OCI-LY7 (cell line): Measurements from ENCODE around the gene IMMP2L.

ENCODE experiments used
- EZH2phosphoT487 ChIP-seq: fragments of 200-600 bp; sonication (generic); IDR thresholded peaks from 2 replicates; pipeline ENCODE4 v1.6.1; 2018; ENCODE audit warnings: low read depth, borderline replicate concordance, mild to moderate bottlenecking, mixed run types, antibody characterized with exemption, low read length, moderate library complexity, mixed read lengths
- TF ChIP-seq, protein P1 (sequence below): fragments of 200-600 bp; sonication (generic); conservative IDR thresholded peaks from 2 replicates; pipeline ENCODE4 v1.5.1; 2014; ENCODE audit warnings: mild to moderate bottlenecking, antibody characterized with exemption, low read length, moderate library complexity, mixed read lengths

DNA sequence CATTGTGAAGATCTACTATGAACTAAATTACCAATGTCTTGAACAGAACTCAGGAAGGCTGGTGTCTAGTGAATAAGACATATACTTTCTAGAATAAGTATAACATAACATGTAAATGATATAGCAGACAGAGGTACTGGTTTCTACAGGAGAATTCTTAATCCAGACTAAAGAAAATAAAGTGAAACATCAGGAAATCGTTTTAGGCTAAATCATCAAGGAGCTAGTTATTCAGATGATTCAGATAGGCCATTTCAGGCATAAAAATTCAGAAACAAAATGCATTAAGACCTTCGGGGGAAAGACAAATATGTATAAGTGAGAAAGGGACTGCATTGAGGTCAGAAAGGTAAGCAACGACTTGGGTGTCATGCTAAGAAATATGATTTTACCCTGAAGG lies 300.8 kb downstream of the IMMP2L start:
- TF ChIP-seq, protein P1, sequence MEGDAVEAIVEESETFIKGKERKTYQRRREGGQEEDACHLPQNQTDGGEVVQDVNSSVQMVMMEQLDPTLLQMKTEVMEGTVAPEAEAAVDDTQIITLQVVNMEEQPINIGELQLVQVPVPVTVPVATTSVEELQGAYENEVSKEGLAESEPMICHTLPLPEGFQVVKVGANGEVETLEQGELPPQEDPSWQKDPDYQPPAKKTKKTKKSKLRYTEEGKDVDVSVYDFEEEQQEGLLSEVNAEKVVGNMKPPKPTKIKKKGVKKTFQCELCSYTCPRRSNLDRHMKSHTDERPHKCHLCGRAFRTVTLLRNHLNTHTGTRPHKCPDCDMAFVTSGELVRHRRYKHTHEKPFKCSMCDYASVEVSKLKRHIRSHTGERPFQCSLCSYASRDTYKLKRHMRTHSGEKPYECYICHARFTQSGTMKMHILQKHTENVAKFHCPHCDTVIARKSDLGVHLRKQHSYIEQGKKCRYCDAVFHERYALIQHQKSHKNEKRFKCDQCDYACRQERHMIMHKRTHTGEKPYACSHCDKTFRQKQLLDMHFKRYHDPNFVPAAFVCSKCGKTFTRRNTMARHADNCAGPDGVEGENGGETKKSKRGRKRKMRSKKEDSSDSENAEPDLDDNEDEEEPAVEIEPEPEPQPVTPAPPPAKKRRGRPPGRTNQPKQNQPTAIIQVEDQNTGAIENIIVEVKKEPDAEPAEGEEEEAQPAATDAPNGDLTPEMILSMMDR = no peak
- no peak for TF ChIP-seq EZH2phosphoT487
